ENCODE results near the gene PACSIN2.
"Not testable (repeated sequence)": the region's sequence is repeated elsewhere in the genome, so short reads cannot be mapped to it uniquely, and the experiment has no call there.

The PACSIN2 gene

DNA sequence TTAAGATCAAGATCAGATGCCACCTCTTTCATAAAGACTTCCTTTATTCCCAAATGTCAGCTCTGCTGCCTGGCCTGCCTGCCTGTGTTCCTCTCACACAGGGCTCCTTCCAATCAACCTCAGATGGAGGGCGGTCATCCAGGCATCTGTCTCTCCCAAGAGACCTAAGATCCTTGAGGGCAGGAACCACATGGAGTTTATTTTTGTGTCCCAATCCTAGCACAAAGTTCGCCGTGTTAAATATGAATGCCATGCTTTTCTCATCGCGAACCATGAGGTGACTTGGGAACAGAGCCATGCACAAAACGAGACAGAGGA lies 85.2 kb downstream of the PACSIN2 start:
- no peaks in the 10 kb centered on the region for H3K27me3 ChIP-seq (ENCODE audit: control insufficient read depth, insufficient read depth, low read length, poor library complexity, severe bottlenecking)
- H3K36me3 ChIP-seq (ENCODE audit: control insufficient read depth, insufficient read depth, low read length): no peaks in the 10 kb centered on the region
- H3K4me1 ChIP-seq (ENCODE audit: control insufficient read depth, insufficient read depth, low read length): peaks cover 5% of the 10 kb centered on the region
- H3K4me3 ChIP-seq (ENCODE audit: insufficient read depth, low read depth, low read length): no peak overlapping the region
- H3K27ac ChIP-seq (ENCODE audit: insufficient read depth, low read depth, low read length, poor library complexity, severe bottlenecking): no peak overlapping the region
- WGBS, 2 experiments: 87 to 88% methylated on average over 6 of the region's 6 CpGs
- no peaks in the 10 kb centered on the region for H3K9me3 ChIP-seq (ENCODE audit: control insufficient read depth, low read length)

GRCh38 chr22:42928969-42929837 lies 85.7 kb downstream of the PACSIN2 start:
- Histone ChIP-seq H3K4me3 (ENCODE audit: insufficient read depth, low read depth, low read length) (no peak overlapping the region), H3K27me3 (ENCODE audit: control insufficient read depth, insufficient read depth, low read length, poor library complexity, severe bottlenecking) (no peaks in the 10 kb centered on the region), H3K27ac (ENCODE audit: insufficient read depth, low read depth, low read length, poor library complexity, severe bottlenecking) (no peak overlapping the region), H3K9me3 (ENCODE audit: control insufficient read depth, low read length) (no peaks in the 10 kb centered on the region), H3K36me3 (ENCODE audit: control insufficient read depth, insufficient read depth, low read length) (no peaks in the 10 kb centered on the region), H3K4me1 (ENCODE audit: control insufficient read depth, insufficient read depth, low read length) (peaks cover 1% of the 10 kb centered on the region)
- WGBS, 2 experiments: 86 to 87% methylated on average over 14 of the region's 14 CpGs

DNA sequence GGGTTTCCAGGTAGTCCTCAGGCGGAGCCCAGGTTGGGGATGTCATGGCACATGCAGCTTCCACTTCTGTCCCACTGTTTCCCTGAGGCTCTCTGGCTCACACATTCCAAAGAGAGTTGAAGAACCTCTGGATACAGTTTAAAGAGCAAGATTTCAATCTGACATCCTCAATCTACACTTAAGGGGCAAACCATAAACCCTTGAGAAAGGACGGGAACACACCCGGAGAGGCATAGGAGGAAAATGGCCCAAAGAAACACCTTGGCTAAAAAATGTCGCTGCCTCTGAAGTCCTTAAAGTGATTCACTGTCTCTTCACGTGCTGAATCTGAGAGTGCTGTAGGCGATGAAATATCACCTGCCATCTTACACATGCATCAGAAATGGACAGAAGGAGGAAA lies 87.0 kb downstream of the PACSIN2 start:
- Histone ChIP-seq H3K36me3 (ENCODE audit: control insufficient read depth, insufficient read depth, low read length) (no peaks in the 10 kb centered on the region), H3K4me1 (ENCODE audit: control insufficient read depth, insufficient read depth, low read length) (no peaks in the 10 kb centered on the region), H3K4me3 (ENCODE audit: insufficient read depth, low read depth, low read length) (no peak overlapping the region), H3K27ac (ENCODE audit: insufficient read depth, low read depth, low read length, poor library complexity, severe bottlenecking) (no peak overlapping the region), H3K9me3 (ENCODE audit: control insufficient read depth, low read length) (no peaks in the 10 kb centered on the region), H3K27me3 (ENCODE audit: control insufficient read depth, insufficient read depth, low read length, poor library complexity, severe bottlenecking) (no peaks in the 10 kb centered on the region)
- WGBS, 2 experiments: 88 to 92% methylated on average over 6 of the region's 6 CpGs

GRCh38 chr22:42926768-42927167 lies 88.2 kb downstream of the PACSIN2 start:
- Histone ChIP-seq H3K27ac (ENCODE audit: insufficient read depth, low read depth, low read length, poor library complexity, severe bottlenecking) (no peak overlapping the region), H3K4me3 (ENCODE audit: insufficient read depth, low read depth, low read length) (no peak overlapping the region), H3K27me3 (ENCODE audit: control insufficient read depth, insufficient read depth, low read length, poor library complexity, severe bottlenecking) (no peaks in the 10 kb centered on the region), H3K36me3 (ENCODE audit: control insufficient read depth, insufficient read depth, low read length) (no peaks in the 10 kb centered on the region), H3K9me3 (ENCODE audit: control insufficient read depth, low read length) (no peaks in the 10 kb centered on the region), H3K4me1 (ENCODE audit: control insufficient read depth, insufficient read depth, low read length) (no peaks in the 10 kb centered on the region)
- 92 to 93% methylated on average over 5 of the region's 5 CpGs for WGBS, 2 experiments

DNA sequence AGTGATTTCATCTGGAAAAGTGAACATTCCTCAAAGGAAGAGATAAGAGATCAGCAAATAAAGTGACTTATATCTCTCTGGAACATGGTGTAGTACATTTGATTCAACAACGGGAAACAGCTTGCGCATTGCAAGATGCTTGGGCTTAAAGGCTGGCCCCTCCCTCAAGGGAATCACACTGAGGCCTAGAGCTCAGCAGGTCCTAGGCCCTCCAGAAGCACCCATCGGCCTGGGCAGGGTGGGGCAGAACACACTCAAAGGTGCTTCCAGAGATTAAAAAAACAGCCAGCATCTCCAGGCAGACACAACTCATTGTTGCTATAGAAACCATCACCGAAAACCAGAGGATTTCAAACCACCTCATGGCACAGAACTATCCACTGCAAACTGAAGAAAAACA lies 88.8 kb downstream of the PACSIN2 start:
- WGBS, 2 experiments: 91 to 93% methylated on average over 4 of the region's 4 CpGs
- Histone ChIP-seq H3K4me3 (ENCODE audit: insufficient read depth, low read depth, low read length) (no peak overlapping the region), H3K27me3 (ENCODE audit: control insufficient read depth, insufficient read depth, low read length, poor library complexity, severe bottlenecking) (no peaks in the 10 kb centered on the region), H3K36me3 (ENCODE audit: control insufficient read depth, insufficient read depth, low read length) (no peaks in the 10 kb centered on the region), H3K9me3 (ENCODE audit: control insufficient read depth, low read length) (no peaks in the 10 kb centered on the region), H3K4me1 (ENCODE audit: control insufficient read depth, insufficient read depth, low read length) (no peaks in the 10 kb centered on the region), H3K27ac (ENCODE audit: insufficient read depth, low read depth, low read length, poor library complexity, severe bottlenecking) (no peak overlapping the region)

GRCh38 chr22:42925598-42925997 lies 89.4 kb downstream of the PACSIN2 start:
- Histone ChIP-seq H3K27ac (ENCODE audit: insufficient read depth, low read depth, low read length, poor library complexity, severe bottlenecking) (no peak overlapping the region), H3K4me1 (ENCODE audit: control insufficient read depth, insufficient read depth, low read length) (no peaks in the 10 kb centered on the region), H3K9me3 (ENCODE audit: control insufficient read depth, low read length) (no peaks in the 10 kb centered on the region), H3K36me3 (ENCODE audit: control insufficient read depth, insufficient read depth, low read length) (no peaks in the 10 kb centered on the region), H3K27me3 (ENCODE audit: control insufficient read depth, insufficient read depth, low read length, poor library complexity, severe bottlenecking) (no peaks in the 10 kb centered on the region), H3K4me3 (ENCODE audit: insufficient read depth, low read depth, low read length) (no peak overlapping the region)
- WGBS, 2 experiments: 93% methylated on average over 6 of the region's 6 CpGs

DNA sequence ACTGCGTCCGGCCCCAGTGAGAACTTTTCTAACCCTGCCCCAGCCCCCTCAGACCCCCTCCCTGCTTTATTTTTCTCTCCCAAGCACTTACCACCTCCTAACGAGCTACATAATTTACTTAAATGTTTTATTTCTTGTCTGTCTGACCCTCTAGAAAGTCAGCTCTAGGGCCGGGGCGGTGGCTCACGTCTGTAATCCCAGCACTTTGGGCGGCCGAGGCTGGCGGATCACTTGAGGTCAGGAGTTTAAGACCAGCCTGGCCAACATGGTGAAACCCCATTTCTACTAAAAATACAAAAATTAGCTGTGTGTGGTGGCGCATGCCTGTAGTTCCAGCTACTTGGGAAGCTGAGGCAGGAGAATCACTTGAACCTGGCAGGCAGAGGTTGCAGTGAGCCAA lies 89.9 kb downstream of the PACSIN2 start:
- H3K27ac ChIP-seq (ENCODE audit: insufficient read depth, low read depth, low read length, poor library complexity, severe bottlenecking); H3K9me3 ChIP-seq (ENCODE audit: control insufficient read depth, low read length); H3K27me3 ChIP-seq (ENCODE audit: control insufficient read depth, insufficient read depth, low read length, poor library complexity, severe bottlenecking); H3K36me3 ChIP-seq (ENCODE audit: control insufficient read depth, insufficient read depth, low read length); H3K4me3 ChIP-seq (ENCODE audit: insufficient read depth, low read depth, low read length); H3K4me1 ChIP-seq (ENCODE audit: control insufficient read depth, insufficient read depth, low read length): not testable (repeated sequence)
- WGBS, 2 experiments: 92% methylated on average over 10 of the region's 10 CpGs

- Histone ChIP-seq H3K36me3 (ENCODE audit: control insufficient read depth, insufficient read depth, low read length) (no peaks in the 10 kb centered on the region), H3K27me3 (ENCODE audit: control insufficient read depth, insufficient read depth, low read length, poor library complexity, severe bottlenecking) (no peaks in the 10 kb centered on the region), H3K9me3 (ENCODE audit: control insufficient read depth, low read length) (no peaks in the 10 kb centered on the region), H3K4me3 (ENCODE audit: insufficient read depth, low read depth, low read length) (no peak overlapping the region), H3K4me1 (ENCODE audit: control insufficient read depth, insufficient read depth, low read length) (no peaks in the 10 kb centered on the region), H3K27ac (ENCODE audit: insufficient read depth, low read depth, low read length, poor library complexity, severe bottlenecking) (no peak overlapping the region)
- WGBS, 2 experiments: 92 to 94% methylated on average over 8 to 9 of the region's 9 CpGs
Observed at GRCh38 chr22:42924436-42924835, 90.5 kb downstream of the PACSIN2 start.

DNA sequence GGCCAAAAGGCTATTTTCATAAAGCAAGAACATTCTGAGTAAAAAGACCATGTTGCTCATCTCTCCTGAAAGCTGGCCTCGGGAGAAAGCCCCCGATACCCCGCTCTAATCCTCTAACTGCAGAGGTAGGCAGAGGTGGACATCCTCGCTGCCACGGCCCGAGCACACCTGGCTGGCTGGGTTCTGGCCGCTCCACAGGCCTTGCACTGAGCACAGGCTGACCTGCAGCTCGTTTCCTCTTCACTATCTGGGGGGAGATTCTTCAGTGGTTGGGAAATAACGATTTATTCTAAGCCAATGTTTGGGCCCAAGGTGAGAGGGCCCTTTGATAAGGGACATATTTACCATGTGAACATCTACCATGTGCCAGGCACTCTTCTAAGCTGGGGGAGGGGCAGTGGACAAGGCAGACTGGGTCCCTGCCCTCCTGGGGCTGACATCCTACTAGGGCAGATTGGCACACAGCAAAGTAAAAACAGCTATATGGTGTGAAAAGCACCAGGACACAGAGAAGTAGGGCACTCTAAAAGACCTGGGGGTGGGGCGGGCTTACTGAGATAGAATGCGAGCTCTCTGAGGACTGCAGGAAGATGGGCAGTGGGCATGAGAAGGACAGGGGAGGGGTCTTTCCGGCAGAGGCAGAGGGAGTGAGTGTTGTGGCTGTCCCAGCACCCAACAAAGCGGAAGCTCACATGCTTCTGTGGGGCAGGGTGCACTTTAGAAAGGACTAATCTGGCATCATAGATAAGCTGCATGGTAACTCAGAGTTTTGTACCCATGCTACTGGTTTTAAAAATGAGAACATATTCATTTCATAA lies 92.4 kb downstream of the PACSIN2 start:
- WGBS, 2 experiments: 93% methylated on average over 13 of the region's 13 CpGs
- Histone ChIP-seq H3K4me3 (ENCODE audit: insufficient read depth, low read depth, low read length) (no peak overlapping the region), H3K27me3 (ENCODE audit: control insufficient read depth, insufficient read depth, low read length, poor library complexity, severe bottlenecking) (no peaks in the 10 kb centered on the region), H3K9me3 (ENCODE audit: control insufficient read depth, low read length) (no peaks in the 10 kb centered on the region), H3K36me3 (ENCODE audit: control insufficient read depth, insufficient read depth, low read length) (no peaks in the 10 kb centered on the region), H3K27ac (ENCODE audit: insufficient read depth, low read depth, low read length, poor library complexity, severe bottlenecking) (no peak overlapping the region), H3K4me1 (ENCODE audit: control insufficient read depth, insufficient read depth, low read length) (no peaks in the 10 kb centered on the region)

DNA sequence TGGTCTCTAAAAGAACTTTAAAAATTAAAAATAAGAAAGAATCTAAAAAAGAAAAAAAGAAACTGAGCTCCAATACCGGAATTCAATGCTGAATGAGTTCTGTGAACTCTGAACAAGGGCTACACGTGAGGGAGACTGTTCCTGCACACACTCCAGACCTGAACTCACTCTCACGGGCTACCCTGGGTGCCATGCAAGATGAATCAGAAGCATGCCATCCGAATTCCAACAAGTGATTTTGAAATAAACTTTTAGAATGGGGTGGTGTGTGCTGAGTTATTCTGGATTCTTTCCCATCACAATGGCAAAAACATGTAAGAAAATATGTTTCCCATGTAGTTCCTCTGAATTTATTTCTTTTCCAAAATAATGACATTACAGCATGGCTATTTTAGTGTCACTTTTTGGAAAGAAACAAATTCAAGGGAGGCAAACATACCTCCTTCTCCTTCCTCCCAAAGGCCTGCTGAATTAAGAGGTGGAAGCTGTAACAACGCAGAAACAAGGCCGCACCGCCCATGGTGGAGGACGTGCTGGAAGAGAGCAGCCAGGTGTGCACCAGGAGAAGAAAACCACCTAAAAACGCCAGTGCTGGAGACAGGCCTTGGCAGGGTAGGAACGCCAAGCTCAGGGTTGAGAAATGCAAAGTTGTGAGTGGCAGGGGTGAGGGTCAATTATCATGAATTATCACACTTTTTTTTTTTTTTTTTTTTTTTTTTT lies 94.7 kb downstream of the PACSIN2 start:
- no peaks in the 10 kb centered on the region for H3K36me3 ChIP-seq (ENCODE audit: control insufficient read depth, insufficient read depth, low read length)
- no peak overlapping the region for H3K4me3 ChIP-seq (ENCODE audit: insufficient read depth, low read depth, low read length)
- no peaks in the 10 kb centered on the region for H3K27me3 ChIP-seq (ENCODE audit: control insufficient read depth, insufficient read depth, low read length, poor library complexity, severe bottlenecking)
- WGBS, 2 experiments: 88 to 90% methylated on average over 9 to 10 of the region's 10 CpGs
- H3K9me3 ChIP-seq (ENCODE audit: control insufficient read depth, low read length): no peaks in the 10 kb centered on the region
- H3K27ac ChIP-seq (ENCODE audit: insufficient read depth, low read depth, low read length, poor library complexity, severe bottlenecking): no peak overlapping the region
- H3K4me1 ChIP-seq (ENCODE audit: control insufficient read depth, insufficient read depth, low read length): no peaks in the 10 kb centered on the region

Measured in ectodermal cell (in vitro differentiated cells).